Skeletal muscle satellite cell (primary cell): ENCODE data around the gene CTIF.

Experiments
- H3K27me3 ChIP-seq: 2 replicates; pipeline ENCODE4 v1.7.0; 2013; ENCODE audit warnings: low read length; ENCODE audit not compliant: control insufficient read depth, insufficient read depth
- H3K36me3 ChIP-seq: 2 replicates; pipeline ENCODE4 v1.7.0; 2013; ENCODE audit warnings: mild to moderate bottlenecking, control low read depth, low read length; ENCODE audit not compliant: insufficient read depth
- H3K4me1 ChIP-seq: 2 replicates; pipeline ENCODE4 v1.7.0; 2013; ENCODE audit warnings: low read length; ENCODE audit not compliant: control insufficient read depth, insufficient read depth
- H3K4me2 ChIP-seq: 2 replicates; pipeline ENCODE4 v1.7.0; 2013; ENCODE audit warnings: mild to moderate bottlenecking, low read length
- H3K4me3 ChIP-seq: 2 replicates; pipeline ENCODE4 v1.7.0; 2013; ENCODE audit warnings: low read length
- H3K9ac ChIP-seq: 2 replicates; pipeline ENCODE4 v1.7.0; 2013; ENCODE audit warnings: mild to moderate bottlenecking, low read depth, low read length, moderate library complexity
- H3K9me3 ChIP-seq: replicated peaks from 2 replicates; pipeline ENCODE4 v1.7.0; 2013; ENCODE audit warnings: mild to moderate bottlenecking, control low read depth, low read length

The CTIF gene

GRCh38 chr18:48798334-48799245, 259.8 kb downstream of the CTIF start:
- H3K36me3 ChIP-seq: peaks cover 37% of the 10 kb centered on the region
- H3K9ac ChIP-seq: no peak overlapping the region
- no peak overlapping the region for H3K4me2 ChIP-seq
- no peaks in the 10 kb centered on the region for H3K27me3 ChIP-seq
- no peaks in the 10 kb centered on the region for H3K9me3 ChIP-seq
- H3K4me3 ChIP-seq: no peak overlapping the region
- H3K4me1 ChIP-seq: peaks cover 16% of the 10 kb centered on the region

DNA sequence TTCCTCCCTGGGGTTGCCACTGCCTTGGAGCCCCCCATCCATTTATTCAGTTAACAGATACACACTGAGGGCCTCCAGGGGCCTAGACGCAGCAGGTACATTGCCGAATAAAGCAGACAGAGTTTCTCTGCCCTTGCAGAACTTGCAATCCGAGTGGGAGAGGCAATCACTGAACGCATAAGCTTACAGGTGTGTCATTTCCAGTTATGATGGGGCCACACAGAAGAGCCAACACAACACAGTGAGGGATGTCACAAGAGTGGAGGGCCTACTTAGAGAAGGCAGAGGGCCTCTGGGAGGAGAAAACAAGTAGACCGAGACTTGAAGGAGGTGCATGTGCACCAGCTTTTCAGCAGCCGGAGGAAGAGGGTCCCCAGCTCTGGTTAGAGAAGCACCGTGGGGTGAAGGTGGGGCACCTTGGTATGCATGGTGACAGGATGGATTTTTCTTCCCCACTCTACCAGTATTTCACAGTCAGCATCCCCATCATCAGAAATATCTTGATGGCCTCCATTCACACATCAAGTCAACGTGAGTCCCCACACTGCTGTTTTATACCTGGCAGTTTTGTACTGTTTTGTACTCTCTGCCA, 261.0 kb downstream of the CTIF start:
- H3K4me2 ChIP-seq: no peak overlapping the region
- no peaks in the 10 kb centered on the region for H3K27me3 ChIP-seq
- no peaks in the 10 kb centered on the region for H3K9me3 ChIP-seq
- peaks cover 16% of the 10 kb centered on the region for H3K4me1 ChIP-seq
- no peak overlapping the region for H3K4me3 ChIP-seq
- no peak overlapping the region for H3K9ac ChIP-seq
- H3K36me3 ChIP-seq: peaks cover 46% of the 10 kb centered on the region

GRCh38 chr18:48800466-48800865, 261.6 kb downstream of the CTIF start:
- H3K4me3 ChIP-seq: no peak overlapping the region
- H3K9ac ChIP-seq: no peak overlapping the region
- peaks cover 40% of the 10 kb centered on the region for H3K36me3 ChIP-seq
- no peak overlapping the region for H3K4me2 ChIP-seq
- no peaks in the 10 kb centered on the region for H3K27me3 ChIP-seq
- no peaks in the 10 kb centered on the region for H3K9me3 ChIP-seq
- peaks cover 16% of the 10 kb centered on the region for H3K4me1 ChIP-seq

DNA sequence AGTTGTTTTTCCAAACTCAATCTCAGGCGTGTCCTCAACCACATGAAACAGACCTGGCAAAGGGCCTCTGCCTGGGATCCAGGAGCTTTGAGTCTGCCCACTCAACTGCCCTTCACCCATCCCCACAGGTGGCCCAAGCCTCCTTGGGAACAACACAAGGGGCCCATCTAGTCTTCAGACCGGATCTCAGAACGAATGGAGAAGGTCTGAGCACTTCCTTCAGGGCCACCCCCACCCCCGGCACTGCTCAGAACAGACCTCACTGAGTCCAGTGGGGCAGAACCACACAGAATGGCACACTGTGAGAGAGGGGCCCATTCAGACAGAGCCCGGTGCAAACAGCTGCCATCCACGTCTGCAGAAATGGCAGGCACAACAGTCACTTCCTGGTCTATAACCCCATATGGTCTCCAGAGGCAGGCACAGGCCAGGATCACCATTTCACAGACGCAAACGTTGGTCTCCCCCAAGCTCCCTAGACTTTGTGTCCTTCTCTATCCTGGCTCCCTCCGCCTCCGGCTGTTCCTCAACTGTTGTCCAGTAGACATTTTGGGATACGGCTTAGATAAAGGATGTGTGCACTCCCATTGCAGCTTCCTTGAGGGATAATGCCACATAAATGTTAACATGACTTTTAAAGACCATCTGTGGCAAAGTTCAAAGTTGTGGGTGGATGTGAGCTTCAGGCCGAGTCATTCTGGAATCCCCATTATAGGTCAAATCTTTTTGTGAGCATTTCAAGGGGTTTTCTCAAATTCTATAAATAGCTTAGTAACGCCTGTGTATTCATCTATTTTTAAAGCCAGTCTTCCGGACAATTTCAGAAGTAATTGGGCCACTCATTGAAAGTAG, 262.3 kb downstream of the CTIF start:
- Histone ChIP-seq H3K36me3 (peaks cover 39% of the 10 kb centered on the region), H3K9me3 (no peaks in the 10 kb centered on the region), H3K27me3 (no peaks in the 10 kb centered on the region), H3K4me2 (no peak overlapping the region), H3K4me1 (peaks cover 16% of the 10 kb centered on the region), H3K9ac (no peak overlapping the region), H3K4me3 (no peak overlapping the region)

GRCh38 chr18:48801728-48802542, 263.1 kb downstream of the CTIF start:
- no peak overlapping the region for H3K4me3 ChIP-seq
- H3K9me3 ChIP-seq: no peaks in the 10 kb centered on the region
- peaks cover 33% of the 10 kb centered on the region for H3K36me3 ChIP-seq
- no peak overlapping the region for H3K4me2 ChIP-seq
- H3K4me1 ChIP-seq: peaks cover 22% of the 10 kb centered on the region
- H3K9ac ChIP-seq: no peak overlapping the region
- no peaks in the 10 kb centered on the region for H3K27me3 ChIP-seq

DNA sequence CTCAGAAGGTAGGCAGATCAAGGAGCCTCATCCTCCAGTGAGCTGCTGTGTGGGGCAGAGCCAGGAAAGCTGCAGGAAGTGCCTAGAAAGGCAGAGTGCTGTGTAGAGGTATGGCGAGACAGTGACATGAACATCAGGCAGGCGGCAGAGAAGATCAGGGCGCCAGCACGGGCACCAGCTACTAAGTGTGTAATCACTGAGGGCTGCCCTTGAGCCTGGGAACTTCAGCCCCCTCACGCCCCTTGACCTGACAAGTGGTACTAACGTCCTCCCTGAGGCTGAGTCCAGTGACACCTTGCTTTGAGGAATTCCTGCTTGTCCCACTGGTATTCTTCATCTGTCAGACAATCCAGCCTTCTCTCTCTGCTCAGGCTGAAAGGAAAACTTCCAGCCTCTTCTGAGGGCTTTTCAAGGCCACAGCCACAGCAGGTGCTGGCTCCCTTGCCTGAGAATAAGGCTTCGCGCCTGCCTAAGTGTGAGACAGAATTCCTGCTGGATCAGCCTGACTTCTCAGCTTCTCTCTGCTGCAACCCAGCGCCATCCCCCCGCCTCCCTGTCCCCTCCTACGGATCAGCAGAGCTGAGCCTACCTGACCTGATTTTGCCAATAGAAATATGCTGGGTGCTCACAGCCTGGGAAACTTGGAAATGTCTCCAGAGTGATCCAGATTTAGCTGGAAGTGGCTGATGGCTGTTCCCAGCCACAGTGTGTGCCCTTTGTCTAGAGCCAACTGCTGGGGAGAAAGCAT, 263.9 kb downstream of the CTIF start:
- H3K4me3 ChIP-seq: no peak overlapping the region
- H3K4me1 ChIP-seq: peaks cover 24% of the 10 kb centered on the region
- H3K27me3 ChIP-seq: no peaks in the 10 kb centered on the region
- no peak overlapping the region for H3K9ac ChIP-seq
- no peak overlapping the region for H3K4me2 ChIP-seq
- H3K9me3 ChIP-seq: no peaks in the 10 kb centered on the region
- peaks cover 33% of the 10 kb centered on the region for H3K36me3 ChIP-seq

DNA sequence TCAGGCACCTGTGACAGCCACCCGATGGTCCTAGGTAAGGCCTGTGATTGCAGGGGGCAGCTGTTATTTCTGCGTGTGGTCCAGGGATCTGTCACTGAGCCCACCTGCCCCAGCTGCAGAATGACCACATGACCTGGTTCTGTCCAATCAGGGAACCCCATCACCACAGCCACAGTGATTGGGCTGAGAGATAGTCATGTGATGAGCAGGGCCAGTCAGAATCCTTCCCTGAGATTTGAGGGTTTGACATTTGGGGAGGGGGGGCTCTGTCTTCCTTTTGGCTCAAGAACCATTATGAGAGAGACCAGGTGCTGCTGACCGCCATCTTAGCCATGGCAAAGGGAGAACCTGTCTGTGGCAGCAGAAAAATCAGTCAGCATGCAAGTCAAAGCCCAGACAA, 264.7 kb downstream of the CTIF start:
- Histone ChIP-seq H3K4me1 (peaks cover 29% of the 10 kb centered on the region), H3K36me3 (peaks cover 33% of the 10 kb centered on the region), H3K4me3 (no peak overlapping the region), H3K27me3 (no peaks in the 10 kb centered on the region), H3K9ac (no peak overlapping the region), H3K4me2 (no peak overlapping the region), H3K9me3 (no peaks in the 10 kb centered on the region)

GRCh38 chr18:48803951-48804855, 265.4 kb downstream of the CTIF start:
- no peaks in the 10 kb centered on the region for H3K9me3 ChIP-seq
- peaks cover 33% of the 10 kb centered on the region for H3K36me3 ChIP-seq
- H3K4me2 ChIP-seq: no peak overlapping the region
- H3K9ac ChIP-seq: no peak overlapping the region
- H3K27me3 ChIP-seq: no peaks in the 10 kb centered on the region
- no peak overlapping the region for H3K4me3 ChIP-seq
- peaks cover 32% of the 10 kb centered on the region for H3K4me1 ChIP-seq

DNA sequence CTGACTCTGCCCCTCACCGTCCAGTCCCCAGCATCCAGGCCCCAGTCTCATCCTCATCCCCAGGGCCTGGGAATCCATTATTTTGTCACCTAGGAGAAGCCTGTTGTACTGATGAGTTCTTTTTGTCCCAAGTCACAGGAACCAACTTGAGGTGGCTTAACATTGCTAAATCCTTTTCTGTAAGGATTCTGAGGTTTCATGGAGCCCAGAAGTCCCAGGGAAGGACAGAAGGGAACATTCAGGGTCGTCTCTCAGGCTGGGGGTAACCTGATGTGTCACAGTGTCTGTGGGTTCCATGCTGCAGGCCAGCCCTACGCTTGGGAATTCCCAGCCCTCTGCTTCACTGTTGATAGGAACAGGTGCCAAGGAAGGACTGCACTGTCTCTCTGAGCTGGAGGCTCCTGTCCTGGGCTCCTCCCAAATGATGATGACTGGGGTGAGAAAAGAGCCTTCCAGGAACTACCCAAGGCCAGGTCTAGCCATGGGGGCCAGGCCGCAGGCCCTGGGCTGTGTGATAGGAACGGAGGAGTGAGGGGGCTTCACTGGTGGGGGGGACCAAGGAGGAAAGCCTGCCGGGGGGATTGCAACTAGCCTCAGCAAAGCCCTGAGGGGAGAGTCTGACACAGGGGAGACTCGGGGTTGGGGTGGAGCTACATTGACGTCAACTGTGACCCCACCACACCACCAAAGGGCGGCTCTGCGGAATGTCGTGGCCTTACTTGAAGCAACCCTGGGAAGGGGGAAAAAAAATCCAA, 266.2 kb downstream of the CTIF start:
- Histone ChIP-seq H3K36me3 (peaks cover 32% of the 10 kb centered on the region), H3K4me3 (no peak overlapping the region), H3K9ac (no peak overlapping the region), H3K27me3 (no peaks in the 10 kb centered on the region), H3K9me3 (no peaks in the 10 kb centered on the region), H3K4me2 (no peak overlapping the region), H3K4me1 (peaks cover 32% of the 10 kb centered on the region)
